ENCODE results near the gene PELI1.
"Not testable (repeated sequence)": the region's sequence is repeated elsewhere in the genome, so short reads cannot be mapped to it uniquely, and the experiment has no call there.

Gene PELI1

GRCh38 chr2:64085936-64086335 is 58.3 kb downstream of the PELI1 start:
- no peak for ATAC-seq
- no peak for TF ChIP-seq ISL1 (CRISPR knock-in tag; IDR thresholded peaks at IDR 0.05)
- TF ChIP-seq TOX (CRISPR knock-in tag; IDR thresholded peaks at IDR 0.05; ENCODE audit: borderline replicate concordance) = no peak
- TF ChIP-seq ZFP30 (CRISPR knock-in tag; IDR thresholded peaks at IDR 0.05) = no peak
- TF ChIP-seq GLIS3 (CRISPR knock-in tag; IDR thresholded peaks at IDR 0.05) = no peak
- no peak for TF ChIP-seq TCF4 (CRISPR knock-in tag; IDR thresholded peaks at IDR 0.05; ENCODE audit: borderline replicate concordance)

- TF ChIP-seq ZNF70 (CRISPR knock-in tag; IDR thresholded peaks at IDR 0.05) (no peak), BACH2 (CRISPR knock-in tag; IDR thresholded peaks at IDR 0.05; ENCODE audit: borderline replicate concordance) (no peak), ZFP3 (CRISPR knock-in tag; IDR thresholded peaks at IDR 0.05) (no peak), TSHZ2 (CRISPR knock-in tag; IDR thresholded peaks at IDR 0.05) (no peak), ARNTL (CRISPR knock-in tag; IDR thresholded peaks at IDR 0.05; ENCODE audit: borderline replicate concordance, low read depth) (no peak), CREB5 (CRISPR knock-in tag; IDR thresholded peaks at IDR 0.05; ENCODE audit: low read depth) (no peak)
- no peak for ATAC-seq
Observed at GRCh38 chr2:64081046-64081445, 63.2 kb downstream of the PELI1 start.

GRCh38 chr2:64080179-64080578 is 64.0 kb downstream of the PELI1 start:
- TF ChIP-seq BACH2 (CRISPR knock-in tag; IDR thresholded peaks at IDR 0.05; ENCODE audit: borderline replicate concordance) (no peak), CREB5 (CRISPR knock-in tag; IDR thresholded peaks at IDR 0.05; ENCODE audit: low read depth) (no peak), ISL1 (CRISPR knock-in tag; IDR thresholded peaks at IDR 0.05) (no peak), TCF4 (CRISPR knock-in tag; IDR thresholded peaks at IDR 0.05; ENCODE audit: borderline replicate concordance) (no peak), ZNF565 (CRISPR knock-in tag; conservative IDR thresholded peaks at IDR 0.05; ENCODE audit: low read depth) (no peak), ESRRG (CRISPR knock-in tag; IDR thresholded peaks at IDR 0.05) (no peak), ZC3H10 (CRISPR knock-in tag; IDR thresholded peaks at IDR 0.05) (no peak), OSR1 (CRISPR knock-in tag; IDR thresholded peaks at IDR 0.05) (no peak), POU6F1 (CRISPR knock-in tag; IDR thresholded peaks at IDR 0.05; ENCODE audit: borderline replicate concordance, low read depth) (no peak), PATZ1 (CRISPR knock-in tag; IDR thresholded peaks at IDR 0.05; ENCODE audit: borderline replicate concordance) (no peak)
- no peak for ATAC-seq

GRCh38 chr2:64079688-64080087 is 64.5 kb downstream of the PELI1 start:
- not testable (repeated sequence) for ATAC-seq

- ATAC-seq = not testable (repeated sequence)
Observed at GRCh38 chr2:64076828-64077227, 67.4 kb downstream of the PELI1 start.

- ATAC-seq = not testable (repeated sequence)
Observed at GRCh38 chr2:64074616-64075015, 69.6 kb downstream of the PELI1 start.

Data from SK-N-SH treated with all-trans-retinoic acid at 6 μM for 48 hours (cell line).